Measurements from ENCODE around the gene ZFP1. TPM values are rescaled to one million over a fixed set of nuclear protein-coding genes. Genes with fewer than 3 reads are reported as not detected.

The ZFP1 gene
- polyA plus RNA-seq (ENCODE audit: insufficient read length in 4 of 4) = 10 to 100 TPM; 21.7 to 25.9 (median 23.1) TPM

- DNase-seq (ENCODE audit: low read depth in 4 of 4, low spot score in 2 of 4) = peak; percentile 81 to 89 (median 84)
These were observed at the start of gene ZFP1 for GRCh38 chr16:75148311-75149195. Gene ZFP1 (plus strand): TSS chr16:75148524. CDS start chr16:75152952, 4,428 bp downstream.

GRCh38 chr16:75099075-75099667, 49.2 kb upstream of the ZFP1 start:
- DNase-seq (ENCODE audit: low read depth in 4 of 4, low spot score in 2 of 4) = no peak

GRCh38 chr16:75099738-75100602, 48.4 kb upstream of the ZFP1 start:
- no peak for DNase-seq (ENCODE audit: low read depth in 4 of 4, low spot score in 2 of 4)

- no peak for DNase-seq (ENCODE audit: low read depth in 4 of 4, low spot score in 2 of 4)
These were observed 47.7 kb upstream of the ZFP1 start for GRCh38 chr16:75100603-75100990.

- no peak for DNase-seq (ENCODE audit: low read depth in 4 of 4, low spot score in 2 of 4)
These were observed 46.7 kb upstream of the ZFP1 start for GRCh38 chr16:75101635-75102034.

- no peak for DNase-seq (ENCODE audit: low read depth in 4 of 4, low spot score in 2 of 4)
These were observed 45.7 kb upstream of the ZFP1 start for GRCh38 chr16:75102595-75102994.

- no peak for DNase-seq (ENCODE audit: low read depth in 4 of 4, low spot score in 2 of 4)
These were observed 44.3 kb upstream of the ZFP1 start for GRCh38 chr16:75103994-75104393.

GRCh38 chr16:75104836-75105235, 43.5 kb upstream of the ZFP1 start:
- no peak for DNase-seq (ENCODE audit: low read depth in 4 of 4, low spot score in 2 of 4)

- no peak for DNase-seq (ENCODE audit: low read depth in 4 of 4, low spot score in 2 of 4)
These were observed 42.8 kb upstream of the ZFP1 start for GRCh38 chr16:75105306-75106061.

- DNase-seq (ENCODE audit: low read depth in 4 of 4, low spot score in 2 of 4) = no peak
These were observed 41.7 kb upstream of the ZFP1 start for GRCh38 chr16:75106351-75107274.

- no peak for DNase-seq (ENCODE audit: low read depth in 4 of 4, low spot score in 2 of 4)
These were observed 40.8 kb upstream of the ZFP1 start for GRCh38 chr16:75107505-75107904.

- peak in 3 of 4 donors; percentile 52 to 65 (median 61) for DNase-seq (ENCODE audit: low read depth in 4 of 4, low spot score in 2 of 4)
These were observed 39.3 kb upstream of the ZFP1 start for GRCh38 chr16:75108792-75109731.

GRCh38 chr16:75109732-75110243, 38.5 kb upstream of the ZFP1 start:
- DNase-seq (ENCODE audit: low read depth in 4 of 4, low spot score in 2 of 4) = no peak

- peak; percentile 74 to 84 (median 76) for DNase-seq (ENCODE audit: low read depth in 4 of 4, low spot score in 2 of 4)
These were observed 37.4 kb upstream of the ZFP1 start for GRCh38 chr16:75110637-75111513.

GRCh38 chr16:75111514-75111940, 36.8 kb upstream of the ZFP1 start:
- no peak for DNase-seq (ENCODE audit: low read depth in 4 of 4, low spot score in 2 of 4)

GRCh38 chr16:75111961-75112733, 36.2 kb upstream of the ZFP1 start:
- no peak for DNase-seq (ENCODE audit: low read depth in 4 of 4, low spot score in 2 of 4)
